Esophagus muscularis mucosa (tissue), 3 donors: ENCODE results near the gene F7.

ENCODE experiments used
- EP300 ChIP-seq: sonication (generic); formaldehyde crosslinking; IDR thresholded peaks from one replicate; pipeline ENCODE4 v1.6.1; 2017; ENCODE audit warnings: antibody characterized with exemption
- TF ChIP-seq, protein P1 (sequence below), 3 experiments: fragments of 200-600 bp in 2 of 3; fragments of 450-650 bp in 1 of 3; sonication (generic) in 2 of 3; IDR thresholded peaks; one replicate each; pipeline ENCODE4 v1.5.1; 2017 to 2019; ENCODE audit warnings: antibody characterized with exemption in 3 of 3, mild to moderate bottlenecking in 2 of 3, moderate library complexity in 1 of 3

GRCh38 chr13:113098162-113098732 lies 7.3 kb upstream of the F7 start:
- TF ChIP-seq, protein P1, sequence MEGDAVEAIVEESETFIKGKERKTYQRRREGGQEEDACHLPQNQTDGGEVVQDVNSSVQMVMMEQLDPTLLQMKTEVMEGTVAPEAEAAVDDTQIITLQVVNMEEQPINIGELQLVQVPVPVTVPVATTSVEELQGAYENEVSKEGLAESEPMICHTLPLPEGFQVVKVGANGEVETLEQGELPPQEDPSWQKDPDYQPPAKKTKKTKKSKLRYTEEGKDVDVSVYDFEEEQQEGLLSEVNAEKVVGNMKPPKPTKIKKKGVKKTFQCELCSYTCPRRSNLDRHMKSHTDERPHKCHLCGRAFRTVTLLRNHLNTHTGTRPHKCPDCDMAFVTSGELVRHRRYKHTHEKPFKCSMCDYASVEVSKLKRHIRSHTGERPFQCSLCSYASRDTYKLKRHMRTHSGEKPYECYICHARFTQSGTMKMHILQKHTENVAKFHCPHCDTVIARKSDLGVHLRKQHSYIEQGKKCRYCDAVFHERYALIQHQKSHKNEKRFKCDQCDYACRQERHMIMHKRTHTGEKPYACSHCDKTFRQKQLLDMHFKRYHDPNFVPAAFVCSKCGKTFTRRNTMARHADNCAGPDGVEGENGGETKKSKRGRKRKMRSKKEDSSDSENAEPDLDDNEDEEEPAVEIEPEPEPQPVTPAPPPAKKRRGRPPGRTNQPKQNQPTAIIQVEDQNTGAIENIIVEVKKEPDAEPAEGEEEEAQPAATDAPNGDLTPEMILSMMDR (IDR thresholded peaks at IDR 0.05), result no peak
- TF ChIP-seq EP300, result no peak
